Measurements from ENCODE around the gene RNF149.
A peak's percentile ranks its signal among the peaks of the same experiment; 100 is the strongest.

Gene RNF149

GRCh38 chr2:101274142-101274541 is 34.4 kb downstream of the RNF149 start:
- DNase-seq (ENCODE audit: low read depth), result no peak
- no peak for TF ChIP-seq CTCF (IDR thresholded peaks at IDR 0.05; ENCODE audit: insufficient read depth, low read depth, low read length, missing control alignments)
- no peak overlapping the region for H3K4me3 ChIP-seq (ENCODE audit: low read length)

- no peak overlapping the region for H3K4me3 ChIP-seq (ENCODE audit: low read length)
- no peak for TF ChIP-seq CTCF (IDR thresholded peaks at IDR 0.05; ENCODE audit: insufficient read depth, low read depth, low read length, missing control alignments)
- DNase-seq (ENCODE audit: low read depth), result no peak
Measured at GRCh38 chr2:101273056-101273455, 35.4 kb downstream of the RNF149 start.

GRCh38 chr2:101272045-101272784 is 36.3 kb downstream of the RNF149 start:
- H3K4me3 ChIP-seq (ENCODE audit: low read length), result no peak overlapping the region
- DNase-seq (ENCODE audit: low read depth), result no peak
- no peak for TF ChIP-seq CTCF (IDR thresholded peaks at IDR 0.05; ENCODE audit: insufficient read depth, low read depth, low read length, missing control alignments)

GRCh38 chr2:101270700-101271259 is 37.7 kb downstream of the RNF149 start:
- no peak overlapping the region for H3K4me3 ChIP-seq (ENCODE audit: low read length)
- TF ChIP-seq CTCF (IDR thresholded peaks at IDR 0.05; ENCODE audit: insufficient read depth, low read depth, low read length, missing control alignments), result no peak
- DNase-seq (ENCODE audit: low read depth), result no peak

- no peak overlapping the region for H3K4me3 ChIP-seq (ENCODE audit: low read length)
- no peak for TF ChIP-seq CTCF (IDR thresholded peaks at IDR 0.05; ENCODE audit: insufficient read depth, low read depth, low read length, missing control alignments)
- no peak for DNase-seq (ENCODE audit: low read depth)
Measured at GRCh38 chr2:101267671-101268656, 40.5 kb downstream of the RNF149 start.

- H3K4me3 ChIP-seq (ENCODE audit: low read length), result no peak overlapping the region
- TF ChIP-seq CTCF (IDR thresholded peaks at IDR 0.05; ENCODE audit: insufficient read depth, low read depth, low read length, missing control alignments), result no peak
- DNase-seq (ENCODE audit: low read depth), result peak; percentile 74
Measured at GRCh38 chr2:101265893-101266499, 42.5 kb downstream of the RNF149 start.
